ENCODE data around the gene MYCBPAP.

MYCBPAP gene

DNA sequence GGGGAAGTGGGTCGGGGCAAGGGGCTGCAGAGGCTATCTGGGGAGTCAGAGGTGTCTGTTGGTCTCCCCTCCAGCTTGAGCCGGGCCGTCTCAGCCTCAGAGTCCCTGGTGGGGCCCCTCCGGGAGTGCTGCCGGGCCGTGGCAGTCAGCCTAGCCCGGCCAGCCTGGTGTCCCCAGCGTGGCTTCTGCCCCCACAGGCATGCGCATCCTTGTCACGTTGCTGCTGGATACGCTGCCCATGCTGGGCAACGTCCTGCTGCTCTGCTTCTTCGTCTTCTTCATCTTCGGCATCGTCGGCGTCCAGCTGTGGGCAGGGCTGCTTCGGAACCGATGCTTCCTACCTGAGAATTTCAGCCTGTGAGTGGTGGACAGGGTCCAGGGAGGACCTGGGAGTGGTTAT is 63.4 kb downstream of the MYCBPAP start:
- no peak for DNase-seq (ENCODE audit: low read depth in 3 of 3)

DNA sequence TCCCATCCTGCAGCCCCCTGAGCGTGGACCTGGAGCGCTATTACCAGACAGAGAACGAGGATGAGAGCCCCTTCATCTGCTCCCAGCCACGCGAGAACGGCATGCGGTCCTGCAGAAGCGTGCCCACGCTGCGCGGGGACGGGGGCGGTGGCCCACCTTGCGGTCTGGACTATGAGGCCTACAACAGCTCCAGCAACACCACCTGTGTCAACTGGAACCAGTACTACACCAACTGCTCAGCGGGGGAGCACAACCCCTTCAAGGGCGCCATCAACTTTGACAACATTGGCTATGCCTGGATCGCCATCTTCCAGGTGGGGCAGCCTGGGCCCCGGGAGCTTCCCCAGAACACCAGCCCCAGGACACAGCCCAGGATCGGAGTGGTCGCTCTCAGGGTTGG is 64.3 kb downstream of the MYCBPAP start:
- DNase-seq (ENCODE audit: low read depth in 3 of 3) = no peak

DNA sequence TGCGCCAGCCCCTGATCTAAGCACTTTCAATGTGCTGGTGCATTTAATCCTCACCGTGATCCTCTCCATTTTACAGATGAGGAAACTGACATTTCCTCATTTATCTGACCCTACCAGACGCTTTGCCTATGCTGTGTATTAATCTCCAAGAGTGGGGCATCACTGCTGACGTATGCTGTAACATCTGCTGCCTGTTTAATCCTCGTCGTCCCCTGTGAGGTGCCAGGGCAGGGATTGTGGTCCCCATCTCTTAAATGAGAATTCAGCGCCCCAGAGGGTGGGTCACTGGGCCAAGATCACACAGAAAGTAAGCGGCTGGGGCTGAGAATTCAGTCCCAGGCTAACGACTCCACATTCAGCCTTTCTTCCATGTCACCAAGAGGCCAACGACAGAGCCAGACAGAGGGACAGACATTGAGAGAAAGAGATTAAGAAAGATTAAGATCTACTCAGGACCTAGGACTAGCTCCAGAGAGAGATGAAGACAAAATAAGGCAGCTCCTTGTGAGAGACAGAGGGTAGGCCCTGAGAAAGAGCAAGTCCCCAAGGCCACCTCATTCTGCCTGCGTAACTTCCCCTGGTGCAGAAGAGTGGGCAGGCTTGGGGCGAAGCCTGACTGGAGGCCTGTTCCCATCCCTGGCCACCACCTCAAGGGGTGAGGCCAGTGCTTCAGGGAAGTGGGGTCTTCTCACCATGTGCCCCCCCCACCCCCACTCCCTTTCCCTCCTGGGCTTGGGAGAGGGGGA is 65.8 kb downstream of the MYCBPAP start:
- DNase-seq (ENCODE audit: low read depth in 3 of 3) = no peak

DNA sequence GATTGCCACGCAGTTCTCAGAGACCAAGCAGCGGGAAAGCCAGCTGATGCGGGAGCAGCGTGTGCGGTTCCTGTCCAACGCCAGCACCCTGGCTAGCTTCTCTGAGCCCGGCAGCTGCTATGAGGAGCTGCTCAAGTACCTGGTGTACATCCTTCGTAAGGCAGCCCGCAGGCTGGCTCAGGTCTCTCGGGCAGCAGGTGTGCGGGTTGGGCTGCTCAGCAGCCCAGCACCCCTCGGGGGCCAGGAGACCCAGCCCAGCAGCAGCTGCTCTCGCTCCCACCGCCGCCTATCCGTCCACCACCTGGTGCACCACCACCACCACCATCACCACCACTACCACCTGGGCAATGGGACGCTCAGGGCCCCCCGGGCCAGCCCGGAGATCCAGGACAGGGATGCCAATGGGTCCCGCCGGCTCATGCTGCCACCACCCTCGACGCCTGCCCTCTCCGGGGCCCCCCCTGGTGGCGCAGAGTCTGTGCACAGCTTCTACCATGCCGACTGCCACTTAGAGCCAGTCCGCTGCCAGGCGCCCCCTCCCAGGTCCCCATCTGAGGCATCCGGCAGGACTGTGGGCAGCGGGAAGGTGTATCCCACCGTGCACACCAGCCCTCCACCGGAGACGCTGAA is 67.5 kb downstream of the MYCBPAP start:
- DNase-seq (ENCODE audit: low read depth in 3 of 3) = no peak

DNA sequence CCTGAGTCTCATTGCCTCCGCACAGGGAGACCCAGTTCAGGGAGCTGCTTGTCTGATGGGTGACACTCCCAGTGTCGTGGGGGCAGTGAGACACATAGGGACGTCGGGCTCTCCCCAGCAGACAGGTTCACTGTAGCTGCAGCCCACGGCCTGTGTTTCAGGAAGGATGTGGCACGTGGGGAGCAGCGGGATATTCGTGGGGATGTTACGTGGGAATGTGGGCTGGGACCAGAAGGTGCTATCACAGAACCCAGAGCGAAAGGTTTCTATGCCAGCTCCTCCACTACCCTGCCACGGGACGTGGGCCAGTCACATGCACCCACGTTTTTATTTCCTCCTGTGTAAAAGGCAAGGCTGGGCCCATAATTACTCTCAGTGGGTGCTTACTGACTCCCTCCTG is 68.6 kb downstream of the MYCBPAP start:
- DNase-seq (ENCODE audit: low read depth in 3 of 3) = no peak

DNA sequence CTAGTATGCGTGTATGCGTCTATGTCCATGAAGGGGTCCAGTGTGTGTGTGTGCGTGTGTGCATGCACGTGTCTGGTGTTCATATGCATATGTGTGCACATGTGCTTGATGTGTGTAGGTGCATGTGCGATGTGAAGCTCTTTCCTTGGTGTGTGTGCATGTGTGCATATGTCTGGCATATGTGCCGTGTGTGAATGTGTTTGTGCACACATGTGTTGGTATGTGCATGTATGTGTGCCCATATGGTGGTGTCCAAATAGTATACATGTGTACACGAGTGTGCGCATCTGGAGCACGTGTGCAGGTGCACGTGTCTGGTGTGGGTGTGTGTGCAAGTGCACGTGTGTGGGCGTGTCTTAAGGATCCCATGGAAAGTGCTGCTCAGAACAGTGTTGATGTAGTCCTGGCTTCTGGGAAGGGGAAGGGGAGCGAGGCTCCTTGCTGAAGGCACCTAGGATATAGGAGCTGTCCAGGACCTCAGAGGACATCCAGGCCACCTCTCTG is 69.3 kb downstream of the MYCBPAP start:
- no peak for DNase-seq (ENCODE audit: low read depth in 3 of 3)

DNA sequence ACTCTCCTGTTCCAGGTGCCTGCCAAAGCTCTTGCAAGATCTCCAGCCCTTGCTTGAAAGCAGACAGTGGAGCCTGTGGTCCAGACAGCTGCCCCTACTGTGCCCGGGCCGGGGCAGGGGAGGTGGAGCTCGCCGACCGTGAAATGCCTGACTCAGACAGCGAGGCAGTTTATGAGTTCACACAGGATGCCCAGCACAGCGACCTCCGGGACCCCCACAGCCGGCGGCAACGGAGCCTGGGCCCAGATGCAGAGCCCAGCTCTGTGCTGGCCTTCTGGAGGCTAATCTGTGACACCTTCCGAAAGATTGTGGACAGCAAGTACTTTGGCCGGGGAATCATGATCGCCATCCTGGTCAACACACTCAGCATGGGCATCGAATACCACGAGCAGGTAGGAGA is 69.9 kb downstream of the MYCBPAP start:
- no peak for DNase-seq (ENCODE audit: low read depth in 3 of 3)

DNA sequence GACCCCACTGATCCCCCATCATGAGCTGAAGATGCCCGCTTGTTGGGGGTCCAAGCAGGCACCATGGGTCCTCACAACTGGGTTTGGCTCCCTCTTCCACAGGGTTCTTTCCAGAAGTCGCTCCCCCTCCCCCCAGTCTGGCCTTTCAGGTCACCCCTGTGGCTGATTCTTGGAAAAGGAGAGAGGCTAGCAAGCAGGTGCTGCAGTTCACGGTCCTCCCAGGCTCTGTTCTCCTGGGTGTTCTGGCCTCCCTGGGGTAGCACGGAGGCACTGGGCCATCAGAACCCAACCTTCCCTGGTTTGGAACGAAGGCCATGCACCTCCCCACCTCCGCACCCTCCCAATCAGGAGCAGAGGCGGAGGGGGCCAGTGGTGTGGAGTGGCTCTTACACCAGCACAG is 71.2 kb downstream of the MYCBPAP start:
- no peak for DNase-seq (ENCODE audit: low read depth in 3 of 3)

DNA sequence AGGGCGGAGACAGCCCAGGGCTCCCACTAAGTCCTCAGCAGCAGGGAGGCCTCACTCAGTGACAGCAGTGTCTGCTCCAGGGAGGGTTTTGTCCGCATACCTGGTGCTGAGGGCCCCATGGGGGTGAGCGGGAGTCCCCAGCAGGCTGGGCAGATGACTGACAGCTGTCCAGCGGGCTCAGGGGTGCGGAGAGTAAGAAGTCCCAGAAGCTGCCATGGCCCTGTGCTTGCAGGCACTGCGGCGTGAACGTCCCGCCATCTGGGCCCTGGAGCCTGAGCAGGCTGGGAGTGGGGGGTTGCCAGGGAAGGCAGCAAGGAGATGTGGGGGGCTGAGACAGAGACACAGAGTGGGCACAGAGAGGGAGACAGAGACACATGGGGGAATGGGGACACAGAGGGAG is 72.4 kb downstream of the MYCBPAP start:
- DNase-seq (ENCODE audit: low read depth in 3 of 3) = no peak
